Lower leg skin (tissue), 4 donors: ENCODE results near the gene EML6. TPM values are rescaled to one million over a fixed set of nuclear protein-coding genes. Genes with fewer than 3 reads are reported as not detected.

Experiments used
- DNase-seq, 2 donors: peaks; one replicate each; pipeline ENCODE4 v3.0.0-alpha.2; 2019; ENCODE audit warnings: low spot score in 2 of 2
- H3K4me3 ChIP-seq: fragments of 200-600 bp; sonication (generic); 2 replicates; pipeline ENCODE4 v1.5.1; 2017; ENCODE audit warnings: mild to moderate bottlenecking, low read depth; ENCODE audit not compliant: poor library complexity, severe bottlenecking
- CTCF ChIP-seq, 3 donors: fragments of 450-650 bp; IDR thresholded peaks; one replicate each; pipeline ENCODE4 v1.5.1; 2016; ENCODE audit warnings: antibody characterized with exemption in 3 of 3, mild to moderate bottlenecking in 3 of 3, moderate library complexity in 2 of 3
- POLR2A ChIP-seq, 2 donors: fragments of 450-650 bp; IDR thresholded peaks; one replicate each; pipeline ENCODE4 v1.6.1; 2016 to 2017; ENCODE audit warnings: antibody characterized with exemption in 2 of 2, mild to moderate bottlenecking in 1 of 2, moderate library complexity in 1 of 2
- WGBS, 2 donors: methylation state at CpG; one replicate each; pipeline ENCODE4 v1.1.5; 2018; 5-methylcytosine and 5-hydroxymethylcytosine counted together
- intact Hi-C: fragments of 100-400 bp; cut with DNase I; formaldehyde crosslinking; loops from one replicate; pipeline ENCODE4 v1.15.0; 2023; ENCODE audit warnings: low total_unique reads
- total RNA-seq, 4 donors: library from RNA; depleted of rRNA; stranded (reverse); fragments of >200 nt; gene quantifications; one replicate each; pipeline ENCODE4 v1.1.0, GENCODE V29; 2016

EML6 gene
- total RNA-seq, 4 donors from 2014 or later, result 1.8 to 4.4 (median 3.3) TPM

GRCh38 chr2:54818226-54818625 is 94.8 kb downstream of the EML6 start:
- no peak overlapping the region for H3K4me3 ChIP-seq
- DNase-seq, result no peak
- TF ChIP-seq POLR2A (IDR thresholded peaks at IDR 0.05) (no peak), CTCF (IDR thresholded peaks at IDR 0.05) (no peak)
- intact Hi-C loops, result no loop called here
- 75 to 82% methylated on average over 2 of the region's 2 CpGs for WGBS, 2 donors

- H3K4me3 ChIP-seq, result no peak overlapping the region
- WGBS, 2 donors, result 81 to 84% methylated on average over 3 of the region's 3 CpGs
- intact Hi-C loops, result no loop called here
- no peak for DNase-seq
- TF ChIP-seq CTCF (IDR thresholded peaks at IDR 0.05) (no peak), POLR2A (IDR thresholded peaks at IDR 0.05) (no peak)
Observed at GRCh38 chr2:54820558-54820957, 97.1 kb downstream of the EML6 start.

- H3K4me3 ChIP-seq, result no peak overlapping the region
- DNase-seq, result no peak
- WGBS, 2 donors, result 87 to 89% methylated on average over 4 of the region's 4 CpGs
- no peak for TF ChIP-seq POLR2A (IDR thresholded peaks at IDR 0.05)
- no peak for TF ChIP-seq CTCF (IDR thresholded peaks at IDR 0.05)
- intact Hi-C loops, result no loop called here
Observed at GRCh38 chr2:54824567-54824966, 101.1 kb downstream of the EML6 start.

GRCh38 chr2:54830546-54830945 is 107.1 kb downstream of the EML6 start:
- no peak for TF ChIP-seq CTCF (IDR thresholded peaks at IDR 0.05)
- TF ChIP-seq POLR2A (IDR thresholded peaks at IDR 0.05), result no peak
- no peak overlapping the region for H3K4me3 ChIP-seq
- WGBS, 2 donors, result 70 to 74% methylated on average over 8 of the region's 8 CpGs
- intact Hi-C loops, result loop anchor here (10.0 kb wide), 1 partner anchor 106 kb away; the partner anchor contains the start of gene EML6
- no peak for DNase-seq

GRCh38 chr2:54831480-54831879 is 108.0 kb downstream of the EML6 start:
- WGBS, 2 donors, result 91 to 97% methylated on average over 9 of the region's 9 CpGs
- TF ChIP-seq CTCF (IDR thresholded peaks at IDR 0.05), result no peak
- no peak for TF ChIP-seq POLR2A (IDR thresholded peaks at IDR 0.05)
- DNase-seq, result no peak
- H3K4me3 ChIP-seq, result no peak overlapping the region
- intact Hi-C loops, result loop anchor here (10.0 kb wide), 1 partner anchor 107 kb away; the partner anchor contains the start of gene EML6

GRCh38 chr2:54834721-54835120 is 111.3 kb downstream of the EML6 start:
- 95 to 97% methylated on average over 5 of the region's 5 CpGs for WGBS, 2 donors
- no peak for TF ChIP-seq POLR2A (IDR thresholded peaks at IDR 0.05)
- TF ChIP-seq CTCF (IDR thresholded peaks at IDR 0.05), result no peak
- no peak overlapping the region for H3K4me3 ChIP-seq
- intact Hi-C loops, result loop anchor here (10.0 kb wide), 1 partner anchor 110 kb away; the partner anchor contains the start of gene EML6
- DNase-seq, result no peak
